Adipose tissue (tissue), 3 donors: Measurements from ENCODE around the gene DAPK2. TPM values are rescaled to one million over a fixed set of nuclear protein-coding genes. Genes with fewer than 3 reads are reported as not detected.

Source experiments
- H3K27ac ChIP-seq: one replicate; pipeline ENCODE4 v1.5.1; 2013; ENCODE audit warnings: low read depth, low read length
- WGBS, 3 donors: extraction: QIAGEN DNeasy Blood & Tissue Kit; methylation state at CpG; one replicate each; pipeline ENCODE4 v1.1.7; 2013; 5-methylcytosine and 5-hydroxymethylcytosine counted together
- polyA plus RNA-seq, 3 donors: library from polyadenylated mRNA; stranded (reverse); fragments of 200-250 nt; gene quantifications; one replicate each; pipeline ENCODE4 v1.2.3, GENCODE V29; 2013
- donor health status: healthy with polysubstance abuse.
- donor health status: Bipolar disorder and iron deficiency.
- donor health status: healthy.

DAPK2 gene
- polyA plus RNA-seq, 3 donors = 3.8 to 29.7 (median 9.8) TPM

GRCh38 chr15:63896336-63897115, 149.8 kb downstream of the DAPK2 start:
- H3K27ac ChIP-seq = no peak overlapping the region
- 34 to 72% (median 38%) methylated on average over 15 of the region's 15 CpGs for WGBS, 3 donors

DNA sequence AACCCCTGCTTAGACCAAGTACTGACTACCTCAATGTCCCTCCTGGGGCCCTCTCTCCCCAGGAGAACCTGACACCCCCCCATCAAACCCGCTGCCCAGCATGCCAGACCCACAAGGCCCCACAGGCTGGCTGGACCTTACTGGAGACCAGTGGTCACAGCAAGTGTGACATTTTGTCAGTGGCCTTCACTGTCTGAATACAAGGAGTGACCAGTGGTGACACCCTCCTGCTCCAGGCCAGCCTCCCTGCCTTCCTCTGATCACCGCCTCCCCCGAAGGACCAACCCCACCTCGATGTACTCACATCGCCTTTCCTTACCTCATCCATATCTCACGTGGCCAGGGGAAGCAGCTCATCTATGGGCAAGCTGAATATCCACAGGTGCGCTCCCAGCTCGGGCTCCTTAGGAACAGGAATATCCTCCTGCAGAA, 150.5 kb downstream of the DAPK2 start:
- no peak overlapping the region for H3K27ac ChIP-seq
- WGBS, 3 donors = 58 to 82% (median 80%) methylated on average over 8 of the region's 8 CpGs

- no peak overlapping the region for H3K27ac ChIP-seq
- WGBS, 3 donors = 62 to 81% (median 73%) methylated on average over 6 of the region's 6 CpGs
These were observed 151.1 kb downstream of the DAPK2 start for GRCh38 chr15:63895194-63895593.

- 91 to 96% (median 93%) methylated on average over 6 of the region's 6 CpGs for WGBS, 3 donors
- no peak overlapping the region for H3K27ac ChIP-seq
These were observed 151.7 kb downstream of the DAPK2 start for GRCh38 chr15:63894662-63894949.

DNA sequence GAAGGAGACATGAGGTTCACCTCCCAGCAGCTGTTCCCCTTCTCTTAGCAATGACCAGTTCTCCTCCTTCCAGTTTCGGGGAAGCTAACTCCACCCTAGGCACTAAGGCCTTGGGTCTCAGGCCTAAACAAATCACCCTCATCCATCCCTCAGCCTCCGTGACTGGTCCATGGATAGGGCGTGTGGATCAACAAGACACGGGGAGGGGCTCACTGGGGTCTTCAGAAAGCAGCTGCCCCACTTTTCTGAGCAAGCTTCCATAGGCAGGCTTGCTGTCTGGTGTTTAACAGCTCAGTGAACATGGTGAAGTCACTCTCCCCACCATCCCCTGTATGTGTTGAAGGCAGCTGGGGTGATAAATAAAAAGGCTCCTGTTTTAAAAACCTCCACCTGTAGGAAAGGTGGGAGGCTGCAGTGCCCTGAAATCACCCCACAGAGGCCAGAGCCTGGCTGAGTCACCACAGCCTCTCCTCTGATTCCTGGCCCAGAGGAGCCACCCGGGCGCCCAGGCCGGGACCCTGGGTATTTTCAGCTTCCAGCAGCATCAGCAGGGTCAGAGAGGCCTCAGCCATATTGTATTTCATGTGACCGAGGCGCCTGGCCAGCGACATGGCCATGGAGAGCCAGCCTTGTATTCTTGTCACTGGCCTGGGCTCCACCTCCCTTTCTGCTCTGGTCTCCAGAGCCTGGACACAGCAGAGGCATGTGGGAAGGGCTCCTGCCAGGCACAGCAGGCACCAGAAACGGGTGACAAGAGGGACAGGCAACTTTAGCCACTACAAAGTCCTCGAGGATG, 152.2 kb downstream of the DAPK2 start:
- no peak overlapping the region for H3K27ac ChIP-seq
- 89 to 91% (median 89%) methylated on average over 12 of the region's 12 CpGs for WGBS, 3 donors

GRCh38 chr15:63892794-63893441, 153.4 kb downstream of the DAPK2 start:
- WGBS, 3 donors = 53 to 88% (median 61%) methylated on average over 11 of the region's 11 CpGs
- no peak overlapping the region for H3K27ac ChIP-seq

DNA sequence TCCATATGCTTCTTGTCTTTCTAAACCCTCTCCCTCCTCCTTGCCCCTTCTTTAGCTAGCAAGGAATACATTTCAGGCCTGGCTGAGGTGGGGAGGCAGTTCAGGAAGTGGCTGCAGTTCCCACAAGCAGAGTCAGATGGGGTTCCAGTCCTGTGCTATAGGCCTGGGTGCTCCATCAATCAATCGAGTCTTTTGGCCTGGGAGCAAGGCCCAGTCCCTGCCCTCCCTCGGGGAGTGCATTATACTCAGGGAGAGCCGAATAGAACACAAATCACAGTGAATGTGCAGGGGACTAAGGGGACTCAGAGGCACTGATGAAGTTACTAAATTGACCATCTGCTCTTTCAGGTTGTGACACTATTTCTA, 154.5 kb downstream of the DAPK2 start:
- no peak overlapping the region for H3K27ac ChIP-seq
- WGBS, 3 donors = 45 to 63% (median 61%) methylated on average over 3 of the region's 3 CpGs

- H3K27ac ChIP-seq = no peak overlapping the region
- WGBS, 3 donors = 24 to 45% (median 38%) methylated on average over 8 of the region's 8 CpGs
These were observed 155.1 kb downstream of the DAPK2 start for GRCh38 chr15:63891079-63891767.

DNA sequence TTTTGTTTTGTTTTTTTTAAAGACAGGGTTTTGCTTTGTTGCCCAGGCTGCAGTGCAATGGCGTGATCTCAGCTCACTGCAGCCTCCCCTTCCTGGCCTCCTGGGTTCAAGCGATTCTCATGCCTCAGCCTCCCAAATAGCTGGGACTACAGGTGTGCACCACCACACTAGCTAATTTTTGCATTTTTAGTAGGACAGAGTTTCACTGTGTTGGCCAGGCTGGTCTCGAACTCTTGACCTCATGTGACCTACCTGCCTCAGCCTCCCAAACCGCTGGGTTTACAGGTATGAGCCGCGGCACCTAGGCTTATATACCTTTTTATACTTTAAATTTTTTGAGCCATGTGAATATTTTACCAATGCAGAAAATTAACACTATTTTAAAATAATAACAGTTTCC, 155.7 kb downstream of the DAPK2 start:
- WGBS, 3 donors = 87 to 91% (median 91%) methylated on average over 6 of the region's 6 CpGs
- H3K27ac ChIP-seq = no peak overlapping the region

DNA sequence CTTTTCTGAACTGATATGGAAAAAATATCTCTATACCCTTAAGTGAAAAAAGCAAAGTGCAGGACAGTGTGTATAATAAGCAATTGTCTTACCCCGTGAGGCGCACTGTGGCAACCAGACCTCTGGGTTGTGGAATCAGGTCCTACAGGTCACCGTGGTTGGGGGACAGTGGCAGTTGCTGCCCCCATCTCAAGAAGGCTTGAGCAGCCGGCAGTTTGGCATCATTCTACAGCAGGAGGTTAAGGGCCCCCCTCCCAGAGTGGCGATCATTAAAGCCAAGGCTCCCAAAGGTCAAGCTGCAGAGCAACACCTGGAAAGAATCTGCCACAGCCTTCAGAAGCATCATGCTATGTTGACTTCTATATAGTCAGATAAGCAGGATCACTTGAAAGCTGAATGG, 156.5 kb downstream of the DAPK2 start:
- no peak overlapping the region for H3K27ac ChIP-seq
- 77 to 90% (median 89%) methylated on average over 5 of the region's 5 CpGs for WGBS, 3 donors

DNA sequence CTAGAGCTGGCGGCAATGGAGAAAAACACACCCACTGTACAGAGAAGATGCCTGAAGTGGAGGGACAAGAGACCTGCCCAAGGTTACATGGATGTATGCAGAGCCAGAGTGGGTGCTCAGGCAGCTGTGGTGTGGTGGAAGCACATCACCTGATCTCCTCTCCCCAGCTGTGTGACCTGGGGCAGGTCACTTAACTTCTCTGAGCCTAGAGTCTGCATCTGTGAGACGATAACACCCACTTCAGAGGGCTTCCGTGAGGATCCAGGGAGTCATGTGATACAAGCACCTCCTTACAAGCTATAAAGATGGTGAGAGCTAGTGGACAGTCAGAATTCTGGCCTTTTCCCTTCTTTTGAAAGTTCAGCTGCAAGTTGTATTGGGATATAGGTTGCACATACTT, 157.5 kb downstream of the DAPK2 start:
- no peak overlapping the region for H3K27ac ChIP-seq
- 81 to 90% (median 83%) methylated on average over 3 of the region's 3 CpGs for WGBS, 3 donors

DNA sequence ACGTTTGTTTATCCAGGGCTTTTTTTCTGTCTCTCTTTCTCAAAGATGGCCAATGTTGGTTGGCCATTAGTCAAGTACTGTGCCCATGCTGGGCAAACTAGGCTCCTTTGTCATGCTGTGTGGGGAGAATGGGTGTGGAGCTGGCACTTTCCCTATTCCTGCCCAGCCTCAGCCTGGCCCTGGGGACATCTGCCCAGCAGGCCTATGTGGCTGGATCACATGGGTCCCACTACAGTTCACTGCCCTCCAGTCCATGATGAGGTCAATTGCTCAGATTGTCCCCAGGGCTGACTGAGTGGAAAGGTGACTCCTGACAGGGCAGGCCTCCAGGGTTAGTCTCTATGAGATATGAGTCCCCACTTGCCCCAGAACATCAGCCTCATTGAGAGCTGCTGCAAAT, 158.1 kb downstream of the DAPK2 start:
- no peak overlapping the region for H3K27ac ChIP-seq
- 64 to 79% (median 74%) methylated on average over 1 of the region's 1 CpG for WGBS, 3 donors

- WGBS, 3 donors = 37 to 83% (median 39%) methylated on average over 5 to 6 of the region's 6 CpGs
- no peak overlapping the region for H3K27ac ChIP-seq
These were observed 158.7 kb downstream of the DAPK2 start for GRCh38 chr15:63887630-63888029.

DNA sequence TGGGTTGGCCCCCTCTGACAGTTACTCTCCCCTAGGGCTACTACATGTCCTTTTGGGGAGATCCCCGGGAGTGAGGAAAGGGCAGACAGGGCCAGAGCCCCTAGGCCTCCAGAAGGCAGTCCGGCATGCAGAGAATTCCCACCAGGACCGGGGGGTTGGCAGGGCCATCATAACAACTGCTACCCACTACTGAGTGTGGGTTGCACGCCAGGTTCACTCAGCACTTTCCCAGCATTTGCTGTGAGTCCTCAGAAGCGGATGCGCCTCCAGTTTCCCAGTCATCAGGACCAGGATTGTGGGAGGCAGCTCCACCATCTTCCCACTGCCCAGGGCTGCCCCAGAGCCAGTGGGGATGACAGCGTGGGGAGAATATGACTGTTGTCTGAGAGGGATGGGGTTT, 161.3 kb downstream of the DAPK2 start:
- H3K27ac ChIP-seq = no peak overlapping the region
- 94% methylated on average over 7 of the region's 7 CpGs for WGBS, 3 donors

DNA sequence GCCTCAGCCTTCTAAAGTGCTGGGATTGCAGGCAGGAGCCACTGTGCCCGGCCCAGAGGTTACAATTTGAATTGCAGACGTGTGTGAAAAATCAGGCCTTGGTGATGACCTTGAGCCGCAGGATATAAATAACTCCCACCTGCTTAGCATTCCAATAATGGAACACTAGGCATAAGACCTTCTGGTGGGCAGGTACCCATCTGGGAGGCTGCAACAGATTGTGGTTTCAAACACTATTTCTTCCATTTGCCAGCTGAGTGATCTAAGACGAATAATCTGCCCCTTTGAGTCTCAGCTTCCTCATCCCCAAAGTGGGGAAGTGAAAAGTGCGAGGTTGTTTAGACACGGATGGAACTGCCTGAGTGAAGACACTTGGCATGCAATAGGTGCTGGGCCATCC, 164.9 kb downstream of the DAPK2 start:
- WGBS, 3 donors = 54 to 71% (median 67%) methylated on average over 6 of the region's 6 CpGs

DNA sequence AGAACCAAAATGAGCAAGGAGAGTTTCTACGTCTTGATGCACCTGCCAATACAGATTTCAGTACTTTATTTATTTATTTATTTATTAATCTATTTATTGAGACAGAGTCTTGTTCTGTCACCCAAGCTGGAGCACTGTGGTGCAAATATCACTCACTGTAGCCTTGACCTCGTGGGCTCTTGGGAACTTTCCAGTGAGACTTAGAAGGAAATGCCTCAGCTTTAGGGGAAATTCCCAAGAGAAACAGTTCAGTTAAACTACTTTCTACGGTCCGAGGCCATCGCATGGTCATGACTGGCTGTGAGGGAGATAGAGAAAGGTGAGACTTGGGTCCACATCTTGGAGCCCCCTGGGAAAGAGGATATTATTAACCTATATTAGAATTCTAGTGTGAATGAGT, 165.5 kb downstream of the DAPK2 start:
- H3K27ac ChIP-seq = no peak overlapping the region
- 50 to 63% (median 53%) methylated on average over 5 of the region's 5 CpGs for WGBS, 3 donors

More for the DNA sequence above, 164.9 kb downstream of the DAPK2 start:
- H3K27ac ChIP-seq = no peak overlapping the region

GRCh38 chr15:63879995-63880394, 166.3 kb downstream of the DAPK2 start:
- 88 to 100% (median 91%) methylated on average over 1 of the region's 1 CpG for WGBS, 3 donors
- no peak overlapping the region for H3K27ac ChIP-seq

- H3K27ac ChIP-seq = no peak overlapping the region
- WGBS, 3 donors = 55 to 81% (median 64%) methylated on average over 3 of the region's 3 CpGs
These were observed 167.1 kb downstream of the DAPK2 start for GRCh38 chr15:63879211-63879610.

DNA sequence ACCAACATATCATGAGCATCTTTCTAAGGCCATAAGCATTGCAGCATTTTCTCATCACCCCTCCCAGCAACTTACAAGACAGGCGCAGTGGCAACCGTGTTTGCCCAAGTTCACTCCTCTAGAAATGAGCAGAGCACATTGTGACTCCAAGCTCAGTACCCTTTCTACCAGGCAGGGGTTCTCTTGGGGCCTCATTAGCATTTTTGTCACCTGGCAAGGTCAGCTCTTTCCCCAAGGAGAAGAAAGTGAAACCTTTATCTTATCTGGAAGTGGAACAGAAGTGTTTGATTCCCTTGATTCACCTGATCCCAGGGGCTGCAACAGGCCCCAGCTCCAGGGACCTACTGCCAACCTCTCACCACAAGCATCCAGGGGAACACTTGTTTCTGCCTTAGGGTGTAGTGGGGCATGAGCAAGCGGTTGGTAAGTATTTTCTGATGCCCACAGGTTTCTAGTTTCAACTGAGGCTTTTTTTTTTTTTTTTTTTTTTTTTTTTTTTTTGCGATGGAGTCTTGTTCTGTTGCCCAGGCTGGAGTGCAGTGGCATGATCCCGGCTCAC, 168.5 kb downstream of the DAPK2 start:
- H3K27ac ChIP-seq = no peak overlapping the region
- 73 to 98% (median 89%) methylated on average over 4 to 5 of the region's 5 CpGs for WGBS, 3 donors
